HepG2 (cell line): Measurements from ENCODE around the gene SNAI1. TPM values are rescaled to one million over a fixed set of nuclear protein-coding genes. Genes with fewer than 3 reads are reported as not detected.

Experiments used
- ARNTL ChIP-seq: sonication (generic); formaldehyde crosslinking; IDR thresholded peaks from 2 replicates; pipeline ENCODE4 v1.4.0; 2020; ENCODE audit warnings: mild to moderate bottlenecking, missing genetic modification reagents
- ETV5 ChIP-seq: IDR thresholded peaks from 2 replicates; pipeline ENCODE4 v1.6.1; 2018; ENCODE audit warnings: missing biosample characterization, missing genetic modification reagents, inconsistent platforms, borderline replicate concordance
- FOXC1 ChIP-seq: sonication (generic); formaldehyde crosslinking; IDR thresholded peaks from 2 replicates; pipeline ENCODE4 v1.8.0; 2022; ENCODE audit warnings: mild to moderate bottlenecking, missing genetic modification reagents, borderline replicate concordance
- GLI4 ChIP-seq: sonication (generic); formaldehyde crosslinking; IDR thresholded peaks from 2 replicates; pipeline ENCODE4 v1.5.1; 2020; ENCODE audit warnings: missing genetic modification reagents, mild to moderate bottlenecking, moderate library complexity, borderline replicate concordance
- HOXA3 ChIP-seq: sonication (generic); formaldehyde crosslinking; IDR thresholded peaks from 2 replicates; pipeline ENCODE4 v1.5.0; 2020; ENCODE audit warnings: missing genetic modification reagents
- KDM3A ChIP-seq: IDR thresholded peaks from 2 replicates; pipeline ENCODE4 v1.6.1; 2018; ENCODE audit warnings: low read depth, missing compliant biosample characterization
- MTA1 ChIP-seq: sonication (generic); formaldehyde crosslinking; IDR thresholded peaks from 2 replicates; pipeline ENCODE4 v1.4.0; 2020; ENCODE audit warnings: missing genetic modification reagents, mild to moderate bottlenecking, borderline replicate concordance
- MXD4 ChIP-seq: IDR thresholded peaks from 2 replicates; pipeline ENCODE4 v1.6.1; 2016; ENCODE audit warnings: mild to moderate bottlenecking, missing biosample characterization, missing genetic modification reagents
- SETDB1 ChIP-seq: sonication (generic); formaldehyde crosslinking; IDR thresholded peaks from 2 replicates; pipeline ENCODE4 v1.5.1; 2020; ENCODE audit warnings: missing genetic modification reagents, mild to moderate bottlenecking, borderline replicate concordance
- SKI ChIP-seq: fragments of 450-650 bp; IDR thresholded peaks from one replicate; pipeline ENCODE4 v1.6.1; 2018; ENCODE audit warnings: mild to moderate bottlenecking; ENCODE audit not compliant: partially characterized antibody
- TAF1 ChIP-seq: sonication (generic); formaldehyde crosslinking; IDR thresholded peaks from 2 replicates; pipeline ENCODE4 v1.4.0; 2020; ENCODE audit warnings: missing genetic modification reagents
- ZNF256 ChIP-seq: sonication (generic); formaldehyde crosslinking; conservative IDR thresholded peaks from 2 replicates; pipeline ENCODE4 v1.4.0; 2020; ENCODE audit warnings: missing genetic modification reagents
- ZNF282 ChIP-seq: fragments of 450-650 bp; IDR thresholded peaks from 2 replicates; pipeline ENCODE4 v1.6.1; 2018; ENCODE audit not compliant: partially characterized antibody
- ZNF333 ChIP-seq: sonication (generic); formaldehyde crosslinking; IDR thresholded peaks from 2 replicates; pipeline ENCODE4 v1.4.0; 2020; ENCODE audit warnings: mild to moderate bottlenecking, missing genetic modification reagents, borderline replicate concordance
- ZNF34 ChIP-seq: sonication (generic); formaldehyde crosslinking; IDR thresholded peaks from 2 replicates; pipeline ENCODE4 v1.4.0; 2020; ENCODE audit warnings: mild to moderate bottlenecking, missing genetic modification reagents, borderline replicate concordance
- ZNF546 ChIP-seq: sonication (generic); formaldehyde crosslinking; conservative IDR thresholded peaks from 2 replicates; pipeline ENCODE4 v1.8.1; 2023; ENCODE audit warnings: mild to moderate bottlenecking, missing genetic modification reagents
- ZNF598 ChIP-seq: sonication (generic); formaldehyde crosslinking; IDR thresholded peaks from 2 replicates; pipeline ENCODE4 v1.5.1; 2020; ENCODE audit warnings: mild to moderate bottlenecking, missing genetic modification reagents, borderline replicate concordance
- ZNF878 ChIP-seq: sonication (generic); formaldehyde crosslinking; IDR thresholded peaks from 2 replicates; pipeline ENCODE4 v1.8.1; 2023; ENCODE audit warnings: mild to moderate bottlenecking, missing genetic modification reagents, moderate library complexity
- polyA plus RNA-seq, 8 experiments: library from polyadenylated mRNA; depleted of rRNA in 3 of 8; stranded (reverse) in 7 of 8; unstranded in 1 of 8; fragments of >200 nt; fragmentation: Illumina TruSeq in 4 of 8; extraction: Trizol in 4 of 8; gene quantifications; 2 replicates each; pipeline versions ENCODE4 v1.2.1 to v1.2.3, GENCODE V29; 2011 to 2016; ENCODE audit warnings: low read depth in 4 of 8, missing spikeins in 1 of 8, mixed read lengths in 1 of 8; ENCODE audit not compliant: insufficient read depth in 1 of 8
- total RNA-seq, 5 experiments: library from RNA; depleted of rRNA; stranded (reverse); fragments of >200 nt; fragmentation: Illumina TruSeq; extraction: Trizol; gene quantifications; 2 replicates each; pipeline ENCODE4 v1.2.3, GENCODE V29; 2016; ENCODE audit warnings: low read depth in 1 of 5
- TF ChIP-seq, protein P1 (sequence below): conservative IDR thresholded peaks from 2 replicates; pipeline ENCODE4 v1.6.1; 2018; ENCODE audit warnings: missing genetic modification reagents
- TF ChIP-seq, protein P2 (sequence below): sonication (generic); formaldehyde crosslinking; IDR thresholded peaks from 2 replicates; pipeline ENCODE4 v1.4.0; 2020; ENCODE audit warnings: mild to moderate bottlenecking, missing genetic modification reagents
- TF ChIP-seq, protein P3 (sequence below): sonication (generic); formaldehyde crosslinking; IDR thresholded peaks from 2 replicates; pipeline ENCODE4 v1.4.0; 2020; ENCODE audit warnings: mild to moderate bottlenecking, missing genetic modification reagents
- TF ChIP-seq, protein P4 (sequence below): sonication (generic); formaldehyde crosslinking; conservative IDR thresholded peaks from 2 replicates; pipeline ENCODE4 v1.8.0; 2022; ENCODE audit warnings: low read depth, missing genetic modification reagents
- TF ChIP-seq, protein P5 (sequence below): sonication (generic); formaldehyde crosslinking; IDR thresholded peaks from 2 replicates; pipeline ENCODE4 v1.5.0; 2020; ENCODE audit warnings: mild to moderate bottlenecking, missing genetic modification reagents

SNAI1 gene
- total and polyA plus RNA-seq, 2 of the 13 experiments (the other 11 are each of a cell fraction or from before 2014, with no cell fraction given), result 1.3 to 1.4 TPM

DNA sequence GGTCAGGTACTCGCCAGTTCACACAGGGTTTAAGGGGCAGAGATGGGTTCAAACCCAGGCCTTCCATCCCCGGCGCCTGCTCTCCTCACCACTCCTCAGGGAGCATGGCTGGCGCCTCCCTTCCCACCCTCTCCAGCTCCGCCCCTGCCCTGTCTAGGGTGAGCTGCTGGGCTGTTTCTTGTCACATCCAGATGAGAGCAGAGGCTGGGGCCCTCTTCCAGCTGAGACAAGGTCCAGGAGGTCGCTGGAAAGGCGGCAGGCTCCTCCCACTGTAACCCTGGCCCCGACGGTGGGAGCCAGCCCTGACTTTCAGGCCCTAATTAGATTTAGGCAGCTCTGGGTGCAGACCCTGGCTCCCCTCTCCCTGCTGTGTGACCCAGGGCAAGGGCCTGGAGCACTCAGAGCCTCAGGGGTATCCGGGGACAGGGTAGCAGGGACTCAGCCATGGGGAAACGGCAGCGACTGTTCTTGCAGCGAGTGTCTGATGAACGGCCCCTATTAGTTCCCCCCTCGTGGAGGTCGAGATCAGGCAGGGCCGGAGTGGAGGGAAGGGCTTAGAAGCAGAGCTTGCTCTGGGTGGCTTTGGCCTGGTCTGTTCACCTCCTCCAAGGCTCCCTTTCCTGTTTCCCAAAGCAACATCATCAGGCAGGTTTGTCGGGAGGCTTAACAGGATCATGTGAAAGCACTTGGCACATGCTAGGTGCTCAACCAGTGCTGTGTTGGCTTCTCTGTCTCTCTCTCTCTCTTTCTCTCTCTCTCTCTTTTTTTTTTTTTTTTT lies 33.4 kb downstream of the SNAI1 start (continued):
- TF ChIP-seq, protein P1, sequence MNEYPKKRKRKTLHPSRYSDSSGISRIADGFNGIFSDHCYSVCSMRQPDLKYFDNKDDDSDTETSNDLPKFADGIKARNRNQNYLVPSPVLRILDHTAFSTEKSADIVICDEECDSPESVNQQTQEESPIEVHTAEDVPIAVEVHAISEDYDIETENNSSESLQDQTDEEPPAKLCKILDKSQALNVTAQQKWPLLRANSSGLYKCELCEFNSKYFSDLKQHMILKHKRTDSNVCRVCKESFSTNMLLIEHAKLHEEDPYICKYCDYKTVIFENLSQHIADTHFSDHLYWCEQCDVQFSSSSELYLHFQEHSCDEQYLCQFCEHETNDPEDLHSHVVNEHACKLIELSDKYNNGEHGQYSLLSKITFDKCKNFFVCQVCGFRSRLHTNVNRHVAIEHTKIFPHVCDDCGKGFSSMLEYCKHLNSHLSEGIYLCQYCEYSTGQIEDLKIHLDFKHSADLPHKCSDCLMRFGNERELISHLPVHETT, result no peak; the same call in 1 of the 2 replicates
- TF ChIP-seq, protein P2, sequence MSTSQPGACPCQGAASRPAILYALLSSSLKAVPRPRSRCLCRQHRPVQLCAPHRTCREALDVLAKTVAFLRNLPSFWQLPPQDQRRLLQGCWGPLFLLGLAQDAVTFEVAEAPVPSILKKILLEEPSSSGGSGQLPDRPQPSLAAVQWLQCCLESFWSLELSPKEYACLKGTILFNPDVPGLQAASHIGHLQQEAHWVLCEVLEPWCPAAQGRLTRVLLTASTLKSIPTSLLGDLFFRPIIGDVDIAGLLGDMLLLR, result 0 out of 2 replicates have a peak, but pooled peaks have one; percentile 34
- TF ChIP-seq ZNF598 (CRISPR knock-in tag) (0 out of 2 replicates have a peak, but pooled peaks have one; percentile 65), ZNF546 (CRISPR knock-in tag) (0 out of 2 replicates have a peak, but pooled peaks have one; percentile 60), HOXA3 (CRISPR knock-in tag) (peak; percentile 8; the same call in 1 of the 2 replicates), TAF1 (CRISPR knock-in tag) (no peak), SETDB1 (CRISPR knock-in tag) (no peak), ZNF34 (CRISPR knock-in tag) (no peak), MXD4 (CRISPR knock-in tag) (peak; percentile 63; the same call in 1 of the 2 replicates), FOXC1 (CRISPR knock-in tag) (0 out of 2 replicates have a peak, but pooled peaks have one; percentile 4), ETV5 (CRISPR knock-in tag) (no peak), ZNF333 (CRISPR knock-in tag) (peak; percentile 90; the same call in 1 of the 2 replicates), ARNTL (CRISPR knock-in tag) (no peak), ZNF256 (CRISPR knock-in tag) (no peak), KDM3A (CRISPR knock-in tag) (no peak), GLI4 (CRISPR knock-in tag) (peak; percentile 29; the same call in 1 of the 2 replicates), ZNF282 (no peak), ZNF878 (CRISPR knock-in tag) (no peak), SKI (no peak), MTA1 (CRISPR knock-in tag) (peak; percentile 49; the same call in 1 of the 2 replicates)
- TF ChIP-seq, protein P3, sequence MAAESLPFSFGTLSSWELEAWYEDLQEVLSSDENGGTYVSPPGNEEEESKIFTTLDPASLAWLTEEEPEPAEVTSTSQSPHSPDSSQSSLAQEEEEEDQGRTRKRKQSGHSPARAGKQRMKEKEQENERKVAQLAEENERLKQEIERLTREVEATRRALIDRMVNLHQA (CRISPR knock-in tag), result no peak
- TF ChIP-seq, protein P4, sequence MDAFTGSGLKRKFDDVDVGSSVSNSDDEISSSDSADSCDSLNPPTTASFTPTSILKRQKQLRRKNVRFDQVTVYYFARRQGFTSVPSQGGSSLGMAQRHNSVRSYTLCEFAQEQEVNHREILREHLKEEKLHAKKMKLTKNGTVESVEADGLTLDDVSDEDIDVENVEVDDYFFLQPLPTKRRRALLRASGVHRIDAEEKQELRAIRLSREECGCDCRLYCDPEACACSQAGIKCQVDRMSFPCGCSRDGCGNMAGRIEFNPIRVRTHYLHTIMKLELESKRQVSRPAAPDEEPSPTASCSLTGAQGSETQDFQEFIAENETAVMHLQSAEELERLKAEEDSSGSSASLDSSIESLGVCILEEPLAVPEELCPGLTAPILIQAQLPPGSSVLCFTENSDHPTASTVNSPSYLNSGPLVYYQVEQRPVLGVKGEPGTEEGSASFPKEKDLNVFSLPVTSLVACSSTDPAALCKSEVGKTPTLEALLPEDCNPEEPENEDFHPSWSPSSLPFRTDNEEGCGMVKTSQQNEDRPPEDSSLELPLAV (CRISPR knock-in tag), result no peak
- TF ChIP-seq, protein P5, sequence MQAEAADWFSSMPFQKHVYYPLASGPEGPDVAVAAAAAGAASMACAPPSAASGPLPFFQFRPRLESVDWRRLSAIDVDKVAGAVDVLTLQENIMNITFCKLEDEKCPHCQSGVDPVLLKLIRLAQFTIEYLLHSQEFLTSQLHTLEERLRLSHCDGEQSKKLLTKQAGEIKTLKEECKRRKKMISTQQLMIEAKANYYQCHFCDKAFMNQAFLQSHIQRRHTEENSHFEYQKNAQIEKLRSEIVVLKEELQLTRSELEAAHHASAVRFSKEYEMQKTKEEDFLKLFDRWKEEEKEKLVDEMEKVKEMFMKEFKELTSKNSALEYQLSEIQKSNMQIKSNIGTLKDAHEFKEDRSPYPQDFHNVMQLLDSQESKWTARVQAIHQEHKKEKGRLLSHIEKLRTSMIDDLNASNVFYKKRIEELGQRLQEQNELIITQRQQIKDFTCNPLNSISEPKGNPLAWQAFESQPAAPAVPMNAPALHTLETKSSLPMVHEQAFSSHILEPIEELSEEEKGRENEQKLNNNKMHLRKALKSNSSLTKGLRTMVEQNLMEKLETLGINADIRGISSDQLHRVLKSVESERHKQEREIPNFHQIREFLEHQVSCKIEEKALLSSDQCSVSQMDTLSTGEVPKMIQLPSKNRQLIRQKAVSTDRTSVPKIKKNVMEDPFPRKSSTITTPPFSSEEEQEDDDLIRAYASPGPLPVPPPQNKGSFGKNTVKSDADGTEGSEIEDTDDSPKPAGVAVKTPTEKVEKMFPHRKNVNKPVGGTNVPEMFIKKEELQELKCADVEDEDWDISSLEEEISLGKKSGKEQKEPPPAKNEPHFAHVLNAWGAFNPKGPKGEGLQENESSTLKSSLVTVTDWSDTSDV (CRISPR knock-in tag), result no peak
